Measurements from ENCODE around the gene ARHGAP22. TPM values are rescaled to one million over a fixed set of nuclear protein-coding genes. Genes with fewer than 3 reads are reported as not detected.
"Not testable (repeated sequence)": the region's sequence is repeated elsewhere in the genome, so short reads cannot be mapped to it uniquely, and the experiment has no call there.

The ARHGAP22 gene
- total and polyA plus RNA-seq, 11 donors, result 1.1 to 9.5 (median 2.8) TPM

- intact Hi-C loops (cut with DNase I), result loop anchor here in 1 of 10 donors (5.0 kb wide), 1 partner anchor 281 kb away; no protein-coding TSS in a partner anchor
- H3K27ac ChIP-seq, result no peak overlapping the region
- H3K36me3 ChIP-seq, result no peaks in the 10 kb centered on the region
- H3K9me3 ChIP-seq, result no peaks in the 10 kb centered on the region
- DNase-seq (no peak), ATAC-seq (peak in 1 of 4 donors; percentile 18)
- peaks cover 0 to 15% (median 0%) of the 10 kb centered on the region in 12 donors for H3K4me1 ChIP-seq
- 83 to 92% (median 87%) methylated on average over 12 of the region's 12 CpGs for WGBS, 4 donors
- H3K4me3 ChIP-seq, result no peak overlapping the region
- H3K27me3 ChIP-seq, result no peaks in the 10 kb centered on the region
- TF ChIP-seq, protein P1, sequence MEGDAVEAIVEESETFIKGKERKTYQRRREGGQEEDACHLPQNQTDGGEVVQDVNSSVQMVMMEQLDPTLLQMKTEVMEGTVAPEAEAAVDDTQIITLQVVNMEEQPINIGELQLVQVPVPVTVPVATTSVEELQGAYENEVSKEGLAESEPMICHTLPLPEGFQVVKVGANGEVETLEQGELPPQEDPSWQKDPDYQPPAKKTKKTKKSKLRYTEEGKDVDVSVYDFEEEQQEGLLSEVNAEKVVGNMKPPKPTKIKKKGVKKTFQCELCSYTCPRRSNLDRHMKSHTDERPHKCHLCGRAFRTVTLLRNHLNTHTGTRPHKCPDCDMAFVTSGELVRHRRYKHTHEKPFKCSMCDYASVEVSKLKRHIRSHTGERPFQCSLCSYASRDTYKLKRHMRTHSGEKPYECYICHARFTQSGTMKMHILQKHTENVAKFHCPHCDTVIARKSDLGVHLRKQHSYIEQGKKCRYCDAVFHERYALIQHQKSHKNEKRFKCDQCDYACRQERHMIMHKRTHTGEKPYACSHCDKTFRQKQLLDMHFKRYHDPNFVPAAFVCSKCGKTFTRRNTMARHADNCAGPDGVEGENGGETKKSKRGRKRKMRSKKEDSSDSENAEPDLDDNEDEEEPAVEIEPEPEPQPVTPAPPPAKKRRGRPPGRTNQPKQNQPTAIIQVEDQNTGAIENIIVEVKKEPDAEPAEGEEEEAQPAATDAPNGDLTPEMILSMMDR (IDR thresholded peaks at IDR 0.05), result no peak
- TF ChIP-seq POLR2A (IDR thresholded peaks at IDR 0.05), result no peak
These were observed 43.5 kb upstream of the ARHGAP22 start for GRCh38 chr10:48648172-48648942.

DNA sequence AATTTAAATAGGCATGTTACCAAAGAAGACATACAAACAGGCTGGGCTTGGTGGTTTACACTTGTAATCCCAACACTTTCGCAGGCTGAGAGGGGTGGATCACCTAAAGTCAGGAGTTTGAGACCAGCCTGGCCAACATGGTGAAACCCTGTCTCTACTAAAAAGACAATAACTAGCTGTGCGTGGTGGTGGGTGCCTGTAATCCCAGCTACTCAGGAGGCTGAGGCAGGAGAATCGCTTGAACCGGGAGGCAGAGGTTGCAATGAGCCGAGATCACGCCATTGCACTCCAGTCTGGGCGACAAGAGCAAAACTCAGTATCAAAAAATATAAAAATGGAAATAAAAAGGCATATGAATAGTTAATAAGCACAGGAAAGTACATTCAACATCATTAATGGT is 42.2 kb upstream of the ARHGAP22 start:
- not testable (repeated sequence) for DNase-seq, H3K9me3 ChIP-seq, H3K4me1 ChIP-seq, H3K4me3 ChIP-seq, ATAC-seq, H3K27me3 ChIP-seq, H3K36me3 ChIP-seq, H3K27ac ChIP-seq
- intact Hi-C loops (cut with DNase I), result loop anchor here in 1 of 10 donors (5.0 kb wide), 1 partner anchor 280 kb away; no protein-coding TSS in a partner anchor
- WGBS, 4 donors, result 97 to 98% (median 97%) methylated on average over 7 of the region's 7 CpGs

GRCh38 chr10:48645600-48645999 is 40.7 kb upstream of the ARHGAP22 start:
- no peaks in the 10 kb centered on the region for H3K36me3 ChIP-seq
- WGBS, 4 donors, result 65 to 80% (median 66%) methylated on average over 1 of the region's 1 CpG
- H3K4me3 ChIP-seq, result no peak overlapping the region
- DNase-seq (no peak), ATAC-seq (no peak)
- intact Hi-C loops (cut with DNase I), result loop anchor here in 1 of 10 donors (5.0 kb wide), 1 partner anchor 278 kb away; no protein-coding TSS in a partner anchor
- H3K9me3 ChIP-seq, result peaks cover 0 to 17% (median 10%) of the 10 kb centered on the region in 12 donors
- H3K4me1 ChIP-seq, result peaks cover 0 to 2% (median 0%) of the 10 kb centered on the region in 12 donors
- TF ChIP-seq, protein P1 (IDR thresholded peaks at IDR 0.05), result no peak
- no peak overlapping the region for H3K27ac ChIP-seq
- H3K27me3 ChIP-seq, result no peaks in the 10 kb centered on the region

GRCh38 chr10:48641099-48641690 is 36.3 kb upstream of the ARHGAP22 start:
- peaks cover 0 to 24% (median 11%) of the 10 kb centered on the region in 12 donors for H3K9me3 ChIP-seq
- H3K4me3 ChIP-seq; H3K36me3 ChIP-seq; intact Hi-C loops (cut with DNase I); H3K27ac ChIP-seq; H3K27me3 ChIP-seq; ATAC-seq; DNase-seq: not testable (repeated sequence)
- whole genome bisulfite sequencing, 4 donors, result 89 to 95% (median 93%) methylated on average over 4 of the region's 4 CpGs
- peaks cover 0 to 41% (median 0%) of the 10 kb centered on the region in 12 donors for H3K4me1 ChIP-seq

DNA sequence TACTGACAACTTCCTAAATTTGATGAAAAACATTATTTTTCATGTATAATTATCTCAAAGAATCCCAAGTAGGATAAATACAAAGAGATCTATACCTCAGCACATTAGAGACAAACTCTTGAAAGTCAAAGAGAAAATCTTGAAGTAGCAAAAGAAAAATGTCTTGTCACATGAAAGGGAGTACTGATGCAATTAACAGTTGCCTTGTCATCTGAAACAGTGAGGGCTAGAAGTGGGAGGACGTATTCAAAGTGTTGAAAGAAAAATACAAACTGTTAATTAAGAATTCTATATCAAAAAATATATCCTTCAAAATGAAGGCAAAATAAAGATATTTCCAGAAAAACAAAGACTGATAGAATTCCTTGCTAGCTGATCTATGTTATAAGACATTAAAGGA is 35.5 kb upstream of the ARHGAP22 start:
- H3K4me3 ChIP-seq, result no peak overlapping the region
- TF ChIP-seq POLR2A (IDR thresholded peaks at IDR 0.05), result no peak
- TF ChIP-seq, protein P1 (IDR thresholded peaks at IDR 0.05), result no peak
- DNase-seq (no peak), ATAC-seq (no peak)
- H3K9me3 ChIP-seq, result peaks cover 0 to 24% (median 11%) of the 10 kb centered on the region in 12 donors
- no peaks in the 10 kb centered on the region for H3K27me3 ChIP-seq
- H3K36me3 ChIP-seq, result no peaks in the 10 kb centered on the region
- peak overlapping the region in 1 of 12 donors; percentile 81 for H3K27ac ChIP-seq
- H3K4me1 ChIP-seq, result peaks cover 0 to 50% (median 0%) of the 10 kb centered on the region in 12 donors
- WGBS, 4 donors, result 63 to 71% (median 68%) methylated on average over 1 of the region's 1 CpG
- intact Hi-C loops (cut with DNase I), result no loop called here

All from heart left ventricle (tissue), 16 donors.